ENCODE results near the gene PTPRG.

DNA sequence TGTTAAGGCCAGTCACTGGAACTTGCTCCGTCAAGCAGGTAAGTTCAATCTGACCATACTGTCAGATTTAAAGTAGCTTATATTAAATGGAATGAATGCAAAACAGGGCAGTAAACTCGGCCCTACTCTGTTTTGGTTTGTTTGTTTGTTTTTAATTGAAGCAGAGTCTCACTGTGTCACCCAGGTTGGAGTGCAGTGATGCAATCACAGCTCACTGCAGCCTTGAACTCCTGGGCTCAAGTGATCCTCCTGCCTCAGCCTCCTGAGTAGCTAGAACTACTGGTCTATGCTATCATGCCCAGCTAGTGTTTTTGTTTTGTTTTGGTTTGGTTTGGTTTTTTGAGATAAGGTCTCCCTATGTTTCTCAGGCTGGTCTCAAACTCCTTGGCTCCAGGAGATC lies 507.0 kb downstream of the PTPRG start:
- TF ChIP-seq, protein P1, sequence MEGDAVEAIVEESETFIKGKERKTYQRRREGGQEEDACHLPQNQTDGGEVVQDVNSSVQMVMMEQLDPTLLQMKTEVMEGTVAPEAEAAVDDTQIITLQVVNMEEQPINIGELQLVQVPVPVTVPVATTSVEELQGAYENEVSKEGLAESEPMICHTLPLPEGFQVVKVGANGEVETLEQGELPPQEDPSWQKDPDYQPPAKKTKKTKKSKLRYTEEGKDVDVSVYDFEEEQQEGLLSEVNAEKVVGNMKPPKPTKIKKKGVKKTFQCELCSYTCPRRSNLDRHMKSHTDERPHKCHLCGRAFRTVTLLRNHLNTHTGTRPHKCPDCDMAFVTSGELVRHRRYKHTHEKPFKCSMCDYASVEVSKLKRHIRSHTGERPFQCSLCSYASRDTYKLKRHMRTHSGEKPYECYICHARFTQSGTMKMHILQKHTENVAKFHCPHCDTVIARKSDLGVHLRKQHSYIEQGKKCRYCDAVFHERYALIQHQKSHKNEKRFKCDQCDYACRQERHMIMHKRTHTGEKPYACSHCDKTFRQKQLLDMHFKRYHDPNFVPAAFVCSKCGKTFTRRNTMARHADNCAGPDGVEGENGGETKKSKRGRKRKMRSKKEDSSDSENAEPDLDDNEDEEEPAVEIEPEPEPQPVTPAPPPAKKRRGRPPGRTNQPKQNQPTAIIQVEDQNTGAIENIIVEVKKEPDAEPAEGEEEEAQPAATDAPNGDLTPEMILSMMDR (IDR thresholded peaks at IDR 0.05), result no peak
- no peak for TF ChIP-seq POLR2A (IDR thresholded peaks at IDR 0.05)
